NK-92 treated with Interleukin-12 subunit alpha and Interleukin-12 subunit beta, amount 100 ng/mL, for 24 hours (cell line): Measurements from ENCODE around the gene ALDH3B2.
"Not testable (repeated sequence)": the region's sequence is repeated elsewhere in the genome, so short reads cannot be mapped to it uniquely, and the experiment has no call there.

Source experiments
- DNase-seq: peaks from one replicate; lab custom pipeline; 2025; lab: John Stamatoyannopoulos, UW

The ALDH3B2 gene

GRCh38 chr11:67674442-67674871 lies at the start of gene ALDH3B2:
TSS of gene ALDH3B2 (minus strand) at chr11:67674623. CDS start at chr11:67666935, 7,688 bp downstream.
- DNase-seq, result no peak

GRCh38 chr11:67723036-67723435 lies 48.6 kb upstream of the ALDH3B2 start:
- not testable (repeated sequence) for DNase-seq

- DNase-seq, result not testable (repeated sequence)
Measured at GRCh38 chr11:67716226-67716625, 41.8 kb upstream of the ALDH3B2 start.

GRCh38 chr11:67715801-67716200 lies 41.4 kb upstream of the ALDH3B2 start:
- DNase-seq, result not testable (repeated sequence)

- not testable (repeated sequence) for DNase-seq
Measured at GRCh38 chr11:67713892-67714509, 39.6 kb upstream of the ALDH3B2 start.

- not testable (repeated sequence) for DNase-seq
Measured at GRCh38 chr11:67711676-67712075, 37.3 kb upstream of the ALDH3B2 start.

GRCh38 chr11:67711212-67711611 lies 36.8 kb upstream of the ALDH3B2 start:
- not testable (repeated sequence) for DNase-seq

GRCh38 chr11:67709806-67710205 lies 35.4 kb upstream of the ALDH3B2 start:
- DNase-seq, result not testable (repeated sequence)

- no peak for DNase-seq
Measured at GRCh38 chr11:67705264-67705663, 30.8 kb upstream of the ALDH3B2 start.

- DNase-seq, result no peak
Measured at GRCh38 chr11:67704524-67704923, 30.1 kb upstream of the ALDH3B2 start.

- not testable (repeated sequence) for DNase-seq
Measured at GRCh38 chr11:67703709-67704108, 29.3 kb upstream of the ALDH3B2 start.

GRCh38 chr11:67700548-67701262 lies 26.3 kb upstream of the ALDH3B2 start:
- DNase-seq, result no peak

GRCh38 chr11:67700141-67700540 lies 25.7 kb upstream of the ALDH3B2 start:
- no peak for DNase-seq

- no peak for DNase-seq
Measured at GRCh38 chr11:67699521-67699920, 25.1 kb upstream of the ALDH3B2 start.

GRCh38 chr11:67698247-67698646 lies 23.8 kb upstream of the ALDH3B2 start:
- DNase-seq, result peak; percentile 8

GRCh38 chr11:67697846-67698245 lies 23.4 kb upstream of the ALDH3B2 start:
- no peak for DNase-seq

- no peak for DNase-seq
Measured at GRCh38 chr11:67696998-67697397, 22.6 kb upstream of the ALDH3B2 start.

GRCh38 chr11:67695606-67696005 lies 21.2 kb upstream of the ALDH3B2 start:
- no peak for DNase-seq

- no peak for DNase-seq
Measured at GRCh38 chr11:67694875-67695555, 20.6 kb upstream of the ALDH3B2 start.

- no peak for DNase-seq
Measured at GRCh38 chr11:67691149-67691548, 16.7 kb upstream of the ALDH3B2 start.

- no peak for DNase-seq
Measured at GRCh38 chr11:67689178-67689577, 14.8 kb upstream of the ALDH3B2 start.

GRCh38 chr11:67687986-67688385 lies 13.6 kb upstream of the ALDH3B2 start:
- no peak for DNase-seq
